NCI-H2227 (cell line): ENCODE data around the gene DDX54.

Source experiments
- DNase-seq: peaks from one replicate; lab custom pipeline; 2025; ENCODE audit not compliant: unreplicated experiment; lab: John Stamatoyannopoulos, UW

DDX54 gene

GRCh38 chr12:113164014-113164413, 21.3 kb downstream of the DDX54 start:
- DNase-seq, result no peak

GRCh38 chr12:113163030-113163360, 22.3 kb downstream of the DDX54 start:
- no peak for DNase-seq

DNA sequence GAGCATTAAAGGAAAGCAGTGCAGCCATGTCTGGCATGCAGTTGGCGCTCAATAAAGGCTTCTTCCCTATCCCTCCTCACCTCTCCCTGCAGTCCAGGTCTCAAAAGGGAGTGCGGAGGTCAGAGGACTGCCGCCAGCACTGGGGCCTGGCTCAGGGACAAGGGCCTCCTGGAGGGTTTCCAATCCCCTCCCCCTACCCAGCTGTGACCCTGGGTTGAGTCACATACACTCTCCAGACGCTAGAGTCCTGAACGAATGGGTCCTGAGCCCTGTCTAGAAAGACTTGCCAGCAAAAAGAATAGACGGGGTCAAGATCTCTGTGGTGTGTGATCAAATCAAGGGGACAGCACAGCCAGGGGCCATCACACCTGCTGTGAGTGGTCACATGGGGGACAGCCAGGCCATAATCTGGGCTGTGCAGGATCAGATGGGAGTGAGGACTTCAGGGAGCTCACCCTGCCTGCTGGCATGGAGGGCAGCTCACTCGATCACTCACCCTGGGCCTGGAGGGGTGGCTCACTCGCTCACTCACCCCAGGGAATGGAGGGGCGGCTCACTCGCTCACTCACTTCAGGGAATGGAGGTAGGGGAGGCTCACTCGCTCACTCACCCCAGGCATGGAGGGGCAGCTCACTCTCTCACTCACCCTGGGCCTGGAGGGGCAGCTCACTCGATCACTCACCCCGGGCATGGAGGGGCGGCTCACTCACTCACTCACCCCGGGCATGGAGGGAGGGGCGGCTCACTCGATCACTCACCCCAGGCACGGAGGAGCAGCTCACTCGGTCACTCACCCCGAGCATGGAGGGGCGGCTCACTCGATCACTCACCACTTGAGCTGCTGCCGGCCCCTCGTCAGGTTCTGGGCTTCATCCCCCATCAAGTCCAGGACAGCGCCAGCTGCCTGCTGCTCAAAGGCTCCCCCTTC, 22.9 kb downstream of the DDX54 start:
- DNase-seq, result no peak

- peak; percentile 99 for DNase-seq
Observed at GRCh38 chr12:113161415-113162016, 23.8 kb downstream of the DDX54 start.

DNA sequence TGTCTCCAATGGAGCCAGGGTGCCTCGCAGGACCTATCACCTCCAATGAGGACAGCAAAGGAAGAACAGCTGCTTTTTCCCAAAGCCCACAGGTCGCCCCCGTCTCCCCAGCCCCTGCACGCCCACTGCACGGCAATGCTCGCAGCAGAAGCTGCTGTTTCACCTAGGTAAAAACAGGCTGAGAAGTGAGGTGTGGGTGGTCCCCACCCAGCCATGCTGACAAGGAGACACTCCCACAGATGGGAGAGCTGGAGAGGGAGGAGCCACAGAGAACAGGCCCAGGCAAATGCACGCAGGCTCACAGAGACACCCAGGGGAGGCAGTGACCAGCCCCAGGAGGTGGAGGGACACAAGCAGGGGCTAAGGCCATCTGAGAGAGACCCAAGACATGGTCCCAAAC, 25.3 kb downstream of the DDX54 start:
- DNase-seq, result no peak

GRCh38 chr12:113158439-113159203, 26.7 kb downstream of the DDX54 start:
- no peak for DNase-seq

DNA sequence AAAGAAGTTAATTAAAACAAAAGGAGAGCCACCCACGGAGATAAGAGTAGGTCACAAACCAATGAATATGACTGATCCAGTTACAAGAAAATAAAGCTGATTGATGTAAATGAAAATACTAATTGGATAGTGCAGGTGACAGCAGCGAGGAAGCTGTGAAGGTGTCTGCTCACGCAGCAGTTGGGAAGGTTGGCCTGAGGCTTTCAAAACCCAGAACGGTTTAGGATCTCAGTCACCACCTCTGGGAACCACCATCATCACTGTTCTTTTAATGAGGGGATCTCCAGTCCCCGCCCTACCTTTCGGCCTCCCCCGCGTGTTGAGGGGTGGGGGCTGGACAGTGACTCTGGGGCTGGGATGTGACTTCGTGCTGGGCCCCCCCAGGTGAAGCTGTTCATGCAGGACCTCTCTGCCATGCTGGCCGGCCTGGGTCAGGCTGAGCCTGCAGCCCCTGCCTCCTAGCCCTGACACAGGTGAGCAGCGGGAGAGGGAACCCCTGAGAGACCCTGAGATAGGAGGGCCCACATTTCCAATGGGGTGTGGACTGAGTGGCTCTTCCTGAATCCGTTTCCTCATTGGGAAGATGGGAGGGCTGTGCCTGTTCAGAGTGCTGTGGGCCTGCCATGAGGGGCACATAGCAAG, 27.9 kb downstream of the DDX54 start:
- DNase-seq, result no peak

- no peak for DNase-seq
Observed at GRCh38 chr12:113155646-113156045, 29.6 kb downstream of the DDX54 start.

- DNase-seq, result no peak
Observed at GRCh38 chr12:113155060-113155459, 30.2 kb downstream of the DDX54 start.

- DNase-seq, result peak; percentile 57
Observed at GRCh38 chr12:113154351-113154973, 30.8 kb downstream of the DDX54 start.

DNA sequence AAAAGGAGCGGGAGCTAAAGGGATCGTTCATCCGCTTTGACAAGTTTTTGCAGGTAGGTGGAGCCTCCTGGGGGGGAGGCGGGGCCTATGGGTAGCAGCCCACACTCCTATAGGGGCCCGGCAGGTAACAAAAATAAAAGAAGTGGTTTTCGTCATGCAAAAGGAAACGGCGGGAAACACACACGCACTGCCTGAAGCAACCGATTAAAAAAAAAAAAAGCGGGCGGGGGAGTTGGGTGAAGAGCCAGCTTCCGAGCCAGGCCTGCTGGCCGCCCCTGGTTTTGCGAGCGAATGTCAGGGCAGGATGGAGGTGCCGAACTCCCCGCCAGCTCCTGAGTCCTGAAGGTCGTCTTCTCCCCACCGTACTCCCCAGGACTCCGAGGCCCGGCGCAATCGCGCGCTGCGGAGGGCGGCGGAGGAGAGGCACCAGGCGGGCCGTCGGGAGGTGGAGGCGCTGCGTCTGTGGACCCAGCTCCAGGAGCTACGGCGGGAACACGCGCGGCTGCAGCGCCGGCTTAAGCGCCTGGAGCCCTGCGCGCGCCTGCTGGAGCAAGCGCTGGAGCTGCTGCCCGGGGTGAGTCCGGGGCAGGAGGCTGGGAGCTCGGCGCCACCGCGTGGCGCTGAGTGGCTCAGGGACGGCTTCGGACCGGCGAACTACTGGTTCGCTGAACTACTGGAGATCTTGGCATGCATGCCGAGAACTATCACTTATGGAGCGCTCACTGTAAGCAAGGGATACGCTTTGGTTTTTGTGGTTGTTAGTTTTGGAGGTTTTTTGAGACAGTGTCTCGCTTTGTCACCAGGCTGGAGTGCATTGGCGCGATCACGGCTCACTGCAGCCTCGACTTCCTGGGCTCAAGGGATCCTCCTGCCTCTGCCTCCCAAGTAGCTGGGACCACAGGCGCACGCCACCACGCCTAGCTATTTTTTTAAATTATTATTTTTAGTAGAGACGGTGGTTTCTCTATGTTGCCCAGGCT, 32.2 kb downstream of the DDX54 start:
- peak; percentile 82 for DNase-seq

DNA sequence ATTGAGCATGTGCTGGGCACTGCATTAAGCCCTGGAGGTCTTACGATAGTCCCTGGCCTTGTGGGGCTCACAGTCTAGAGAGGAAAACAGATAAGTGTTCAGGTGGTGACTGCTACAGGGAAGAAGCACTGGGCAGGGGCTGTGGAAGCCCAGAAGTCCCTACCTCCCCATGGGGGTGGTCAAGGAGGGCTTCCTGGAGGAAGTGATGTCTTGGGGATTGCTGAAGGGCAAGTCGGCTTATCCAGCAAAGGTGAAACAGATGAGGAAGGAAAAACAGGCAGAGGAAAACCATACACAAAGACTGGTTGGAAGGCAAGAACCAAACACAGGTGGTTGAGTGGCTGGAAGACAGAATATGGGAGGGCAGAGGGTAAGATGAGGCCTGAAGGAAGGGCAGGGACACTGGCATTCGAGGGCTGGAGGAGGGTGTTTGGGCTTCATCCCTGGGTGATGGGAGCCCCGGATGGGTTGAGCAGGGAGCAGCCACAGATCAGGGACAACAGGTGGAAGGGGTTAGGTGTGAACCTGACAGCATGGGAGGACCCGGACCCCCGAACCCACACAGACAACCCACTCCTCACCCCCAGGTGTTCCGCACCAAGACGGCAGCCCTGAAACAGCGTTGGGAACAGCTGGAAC, 33.0 kb downstream of the DDX54 start:
- no peak for DNase-seq

DNA sequence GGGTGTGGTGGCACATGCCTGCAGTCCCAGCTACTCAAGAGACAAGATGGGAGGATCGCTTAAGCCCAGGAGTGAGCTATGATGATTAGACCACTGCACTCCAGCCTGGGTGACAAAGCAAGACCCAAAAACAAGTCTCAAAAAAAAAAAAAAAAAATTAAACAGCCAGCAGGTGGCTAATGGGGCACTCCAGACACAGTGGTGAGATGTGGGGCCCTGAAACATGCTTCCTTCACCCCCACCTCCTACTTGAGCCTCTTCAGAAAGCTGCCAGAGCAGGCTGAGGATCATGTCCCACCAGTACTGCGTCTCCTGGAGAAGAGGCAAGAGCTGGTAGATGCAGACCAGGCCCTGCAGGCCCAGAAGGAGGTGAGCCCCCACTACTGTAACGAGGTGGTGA, 33.6 kb downstream of the DDX54 start:
- DNase-seq, result no peak

- peak; percentile 93 for DNase-seq
Observed at GRCh38 chr12:113149361-113150150, 35.7 kb downstream of the DDX54 start, which contains the start of gene CFAP73. CFAP73 (plus strand) TSS chr12:113149724; CDS start chr12:113149858, 134 bp downstream.

GRCh38 chr12:113146999-113147398, 38.3 kb downstream of the DDX54 start:
- DNase-seq, result no peak

DNA sequence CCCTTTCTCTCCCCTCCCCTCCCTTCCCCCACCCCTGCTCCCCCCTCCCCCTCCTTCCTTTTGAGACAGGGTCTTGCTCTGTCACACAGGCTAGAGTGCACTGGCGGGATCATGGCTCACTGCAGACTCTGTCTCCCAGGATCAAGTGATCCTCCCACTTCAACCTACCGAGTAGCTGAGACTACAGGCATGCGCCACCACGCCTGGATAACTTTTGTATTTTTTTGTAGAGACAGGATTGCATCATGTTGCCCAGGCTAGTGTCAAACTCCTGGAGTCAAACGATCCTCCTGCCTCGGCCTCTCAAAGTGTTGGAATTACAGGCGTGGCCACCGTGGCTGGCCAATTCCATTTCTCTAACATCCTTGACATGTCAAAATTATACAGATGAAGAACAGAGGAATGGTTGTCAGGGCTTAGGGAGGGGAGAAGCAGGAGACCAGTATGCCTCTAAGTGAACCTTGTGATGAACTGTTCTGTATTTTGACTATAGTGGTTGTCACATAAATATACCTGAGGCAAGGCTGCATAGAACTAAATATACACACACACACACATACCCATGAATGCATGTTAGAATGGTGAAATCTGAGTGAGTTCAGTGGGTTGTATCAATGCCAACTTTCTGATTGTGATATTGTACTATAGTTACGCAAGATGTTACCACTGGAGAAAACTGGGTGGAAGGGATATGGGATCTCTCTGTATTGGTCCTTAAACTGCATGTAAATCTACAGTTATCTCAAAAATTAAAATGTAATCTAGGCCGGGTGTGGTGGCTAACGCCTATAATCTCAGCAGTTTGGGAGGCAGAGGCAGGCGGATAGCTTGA, 39.3 kb downstream of the DDX54 start:
- no peak for DNase-seq

DNA sequence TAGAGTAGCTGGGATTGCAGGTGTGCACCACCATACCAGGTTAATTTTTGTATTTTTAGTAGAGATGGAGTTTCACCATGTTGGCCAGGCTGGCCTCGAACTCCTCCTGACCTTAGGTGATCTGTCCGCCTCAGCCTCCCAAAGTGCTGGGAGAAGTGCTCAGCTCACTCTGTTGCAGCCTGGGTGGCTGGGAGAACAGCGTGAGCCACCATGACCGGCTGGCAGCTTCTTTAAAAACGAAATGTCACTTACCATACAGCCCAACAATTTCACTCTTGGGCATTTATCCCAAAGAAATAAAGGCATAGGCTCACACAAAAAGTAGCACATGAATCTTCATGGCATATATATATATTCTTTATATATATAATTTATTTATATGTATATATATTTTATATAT, 40.5 kb downstream of the DDX54 start:
- no peak for DNase-seq
